Astrocyte of the cerebellum (primary cell): ENCODE results near the gene LILRA2.

Source experiments
- DNase-seq: peaks from one replicate; pipeline ENCODE4 v3.0.0-alpha.2; 2011; ENCODE audit warnings: low read depth
- H3K4me3 ChIP-seq: 2 replicates; pipeline ENCODE4 v1.5.1; 2011; ENCODE audit warnings: mild to moderate bottlenecking, low read depth, low read length, moderate library complexity
- in situ Hi-C: cut with HindIII; loops from 2 replicates; pipeline ENCODE4 v1.10.0; 2017; ENCODE audit warnings: low sequenced_read_pairs
- TF ChIP-seq, protein P1 (sequence below): IDR thresholded peaks from 2 replicates; pipeline ENCODE4 v1.5.1; 2012; ENCODE audit warnings: low read length, low read depth, moderate library complexity, mild to moderate bottlenecking; ENCODE audit errors: missing control alignments

Gene LILRA2

DNA sequence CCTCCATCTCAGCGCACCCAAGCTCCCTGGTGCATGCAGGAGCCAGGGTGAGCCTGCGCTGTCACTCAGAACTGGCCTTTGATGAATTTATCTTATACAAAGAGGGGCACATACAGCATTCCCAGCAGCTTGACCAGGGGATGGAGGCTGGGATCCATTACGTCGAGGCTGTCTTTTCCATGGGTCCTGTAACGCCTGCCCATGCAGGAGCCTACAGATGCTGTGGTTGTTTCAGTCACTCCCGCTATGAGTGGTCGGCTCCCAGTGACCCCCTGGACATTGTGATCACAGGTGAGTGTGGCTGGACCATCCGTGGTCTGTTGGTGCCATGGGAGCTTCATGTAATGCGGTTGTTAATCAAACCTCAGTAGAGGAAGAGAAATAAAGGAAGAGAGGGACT, 38.0 kb upstream of the LILRA2 start:
- in situ Hi-C loops, result no loop called here
- no peak overlapping the region for H3K4me3 ChIP-seq
- TF ChIP-seq, protein P1, sequence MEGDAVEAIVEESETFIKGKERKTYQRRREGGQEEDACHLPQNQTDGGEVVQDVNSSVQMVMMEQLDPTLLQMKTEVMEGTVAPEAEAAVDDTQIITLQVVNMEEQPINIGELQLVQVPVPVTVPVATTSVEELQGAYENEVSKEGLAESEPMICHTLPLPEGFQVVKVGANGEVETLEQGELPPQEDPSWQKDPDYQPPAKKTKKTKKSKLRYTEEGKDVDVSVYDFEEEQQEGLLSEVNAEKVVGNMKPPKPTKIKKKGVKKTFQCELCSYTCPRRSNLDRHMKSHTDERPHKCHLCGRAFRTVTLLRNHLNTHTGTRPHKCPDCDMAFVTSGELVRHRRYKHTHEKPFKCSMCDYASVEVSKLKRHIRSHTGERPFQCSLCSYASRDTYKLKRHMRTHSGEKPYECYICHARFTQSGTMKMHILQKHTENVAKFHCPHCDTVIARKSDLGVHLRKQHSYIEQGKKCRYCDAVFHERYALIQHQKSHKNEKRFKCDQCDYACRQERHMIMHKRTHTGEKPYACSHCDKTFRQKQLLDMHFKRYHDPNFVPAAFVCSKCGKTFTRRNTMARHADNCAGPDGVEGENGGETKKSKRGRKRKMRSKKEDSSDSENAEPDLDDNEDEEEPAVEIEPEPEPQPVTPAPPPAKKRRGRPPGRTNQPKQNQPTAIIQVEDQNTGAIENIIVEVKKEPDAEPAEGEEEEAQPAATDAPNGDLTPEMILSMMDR, result no peak
- DNase-seq, result no peak

DNA sequence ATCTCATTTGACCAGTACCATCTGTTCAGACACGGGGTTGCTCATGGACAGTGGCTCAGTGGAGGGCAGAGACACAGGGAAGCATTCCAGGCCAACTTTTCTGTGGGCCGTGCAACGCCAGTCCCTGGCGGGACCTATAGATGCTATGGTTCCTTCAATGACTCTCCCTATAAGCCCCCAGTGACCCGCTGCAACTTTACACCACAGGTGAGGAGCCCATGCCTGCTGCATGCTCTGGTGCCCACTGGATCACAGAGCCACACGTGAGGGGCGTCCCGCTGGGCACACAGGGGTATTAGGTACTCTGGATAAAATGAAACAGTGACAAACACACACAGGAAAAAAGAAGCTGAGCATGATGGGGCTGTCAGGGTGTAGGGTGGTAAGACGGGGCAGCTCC, 36.6 kb upstream of the LILRA2 start:
- no peak overlapping the region for H3K4me3 ChIP-seq
- TF ChIP-seq, protein P1, result no peak
- DNase-seq, result no peak
- in situ Hi-C loops, result no loop called here

DNA sequence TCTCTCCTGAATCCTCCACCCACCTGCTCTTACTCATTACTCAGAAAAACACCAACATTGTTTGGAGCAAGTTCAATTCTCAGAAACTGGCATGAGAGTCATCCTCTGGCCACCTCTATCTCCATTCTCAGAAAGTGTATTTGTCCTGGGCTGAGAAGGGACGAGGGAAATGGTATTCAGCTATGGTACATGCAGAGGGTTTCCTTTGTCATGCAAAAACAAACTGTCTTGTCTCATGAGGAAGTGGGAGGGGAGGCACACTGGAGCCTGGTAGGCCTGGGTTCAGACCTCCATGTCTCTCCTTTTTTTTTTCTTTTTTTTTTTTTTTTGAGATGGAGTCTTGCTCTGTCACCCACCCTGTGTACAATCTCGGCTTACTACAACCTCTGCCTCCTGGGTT, 31.9 kb upstream of the LILRA2 start:
- no peak for DNase-seq
- TF ChIP-seq, protein P1, result no peak
- no peak overlapping the region for H3K4me3 ChIP-seq
- in situ Hi-C loops, result no loop called here

DNA sequence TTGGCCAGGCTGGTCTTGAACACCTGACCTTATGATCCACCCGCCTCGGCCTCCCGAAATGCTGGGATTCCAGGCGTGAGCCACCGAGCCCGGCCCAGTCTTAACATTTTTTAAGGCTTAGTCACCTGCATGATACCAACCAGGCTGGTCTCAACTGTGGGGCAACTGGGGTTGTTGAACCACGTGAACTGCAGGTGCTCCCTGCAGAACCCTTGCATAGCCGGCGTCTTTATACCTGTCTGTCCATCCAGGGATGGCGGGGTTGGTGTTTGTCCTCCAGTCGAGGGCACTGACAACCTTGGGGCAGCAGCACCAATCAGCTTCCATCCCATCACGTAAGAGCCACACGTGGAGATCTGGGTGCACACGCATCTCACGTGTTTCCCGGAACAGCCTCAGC, 24.8 kb upstream of the LILRA2 start:
- TF ChIP-seq, protein P1, result no peak
- in situ Hi-C loops, result no loop called here
- H3K4me3 ChIP-seq, result no peak overlapping the region
- no peak for DNase-seq

DNA sequence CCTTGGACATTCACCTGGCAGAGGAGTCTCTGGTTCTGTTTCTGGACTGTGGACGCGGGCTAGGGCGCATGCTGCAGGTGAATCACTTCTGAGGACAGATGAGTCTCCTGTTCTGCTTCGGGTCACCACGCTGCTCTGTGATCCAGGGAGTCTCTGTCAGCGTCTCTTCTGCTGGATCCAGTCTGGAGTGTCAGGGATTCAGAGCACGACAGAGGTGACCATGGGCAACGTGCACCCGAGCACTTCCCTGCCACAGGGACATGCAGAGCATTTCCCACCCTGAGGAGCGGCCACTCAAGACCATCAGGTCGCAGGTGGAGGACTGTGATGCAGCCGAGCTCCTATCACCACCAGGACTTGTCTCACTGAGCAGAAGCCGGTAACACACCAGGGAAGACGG, 24.4 kb upstream of the LILRA2 start:
- H3K4me3 ChIP-seq, result no peak overlapping the region
- TF ChIP-seq, protein P1, result no peak
- in situ Hi-C loops, result no loop called here
- no peak for DNase-seq

DNA sequence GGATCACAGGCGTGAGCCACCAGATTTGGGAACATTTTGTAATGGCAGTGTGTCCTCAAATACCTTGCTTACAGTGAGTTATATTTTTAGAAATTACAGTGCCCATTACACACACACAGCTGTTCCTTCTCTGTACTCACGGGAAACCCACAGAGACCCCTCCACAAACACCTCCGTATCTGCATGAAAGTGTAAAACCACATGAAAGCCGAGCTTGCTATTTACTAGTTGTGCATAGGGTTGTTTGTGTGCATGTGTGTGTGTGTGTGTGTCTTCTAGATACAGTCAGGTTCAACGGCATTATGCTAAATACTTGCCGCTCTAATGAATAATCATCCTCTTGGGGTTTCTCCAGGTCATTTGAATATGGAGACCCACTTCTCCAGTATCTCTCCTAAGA, 22.3 kb upstream of the LILRA2 start:
- no peak overlapping the region for H3K4me3 ChIP-seq
- TF ChIP-seq, protein P1, result no peak
- no peak for DNase-seq
- in situ Hi-C loops, result no loop called here
